HG02678 (cell line): ENCODE data around the gene MLN.

Experiments used
- ATAC-seq: cut with Tn5 transposase; IDR thresholded peaks from one replicate; pipeline ENCODE4 v1.9.1; 2021; ENCODE audit warnings: mild to moderate bottlenecking, moderate library complexity; ENCODE audit not compliant: unreplicated experiment

Gene MLN, protein sequence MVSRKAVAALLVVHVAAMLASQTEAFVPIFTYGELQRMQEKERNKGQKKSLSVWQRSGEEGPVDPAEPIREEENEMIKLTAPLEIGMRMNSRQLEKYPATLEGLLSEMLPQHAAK

DNA sequence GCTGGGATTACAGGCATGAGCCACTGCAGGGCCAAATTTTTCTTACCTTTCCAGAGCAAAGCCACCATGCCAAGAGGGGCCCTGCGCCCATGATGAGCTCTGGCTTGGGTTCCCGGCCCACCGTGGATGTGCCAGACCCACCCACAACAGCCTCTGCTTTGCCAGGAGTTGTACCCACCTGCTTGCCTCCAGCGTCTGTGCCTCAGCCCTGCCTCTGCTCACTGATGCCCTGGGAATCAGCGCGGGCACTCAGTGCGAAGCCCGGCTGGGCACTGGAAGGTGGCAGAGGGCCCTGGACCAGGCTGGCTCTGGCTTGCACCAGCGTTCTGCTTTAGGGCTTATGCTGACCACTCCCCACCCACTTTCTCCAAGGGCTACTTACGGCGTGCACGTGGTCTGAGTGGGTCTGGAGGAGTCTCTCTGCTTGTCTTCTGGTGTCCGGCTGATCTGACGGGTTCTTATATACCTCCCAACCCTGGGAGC, at the start of gene MLN:
Gene MLN, minus strand, starts transcription at position 433 of the 483 bp plus-strand sequence. CDS start 2,840 bp downstream, outside the sequence.
- ATAC-seq: no peak

DNA sequence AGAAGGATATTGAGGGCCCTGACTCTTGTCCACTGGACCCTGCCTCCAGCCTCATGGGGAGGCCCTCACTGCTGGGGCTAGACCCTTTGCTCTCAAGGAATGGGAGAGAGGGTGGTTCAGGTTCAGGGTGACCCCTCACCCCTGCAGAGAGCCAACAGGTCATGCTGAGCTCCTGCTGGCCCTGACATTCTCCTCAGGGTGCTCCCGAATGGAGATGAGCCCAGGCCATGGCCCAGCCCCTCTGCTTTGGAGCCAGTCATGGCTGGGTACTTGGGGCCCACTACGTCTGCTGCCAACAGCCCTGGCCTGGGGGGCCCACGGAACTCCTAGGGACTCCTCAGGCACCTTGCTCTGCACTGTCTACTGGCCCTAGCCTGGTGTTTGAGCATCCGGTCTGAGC, 49.2 kb upstream of the MLN start:
- ATAC-seq: no peak

DNA sequence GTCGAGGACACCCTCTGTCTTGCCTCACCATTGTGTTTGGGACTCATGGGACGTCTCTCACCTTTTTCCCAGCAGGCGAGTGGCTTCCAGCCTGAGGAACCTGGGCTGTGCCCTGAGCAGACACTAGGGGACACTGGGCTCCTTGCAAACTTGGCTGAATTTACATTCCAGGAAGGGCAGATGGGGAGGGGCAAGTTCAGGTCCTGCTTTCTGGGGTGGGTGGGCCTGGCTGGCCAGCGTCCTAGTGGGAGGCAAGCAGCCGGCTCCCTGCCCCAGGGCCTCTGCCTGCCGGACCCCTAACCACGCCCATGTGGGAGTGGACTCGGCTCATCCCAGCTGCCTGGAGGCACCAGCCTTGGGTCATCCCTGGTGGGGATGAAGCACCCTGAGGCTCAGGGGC, 48.2 kb upstream of the MLN start:
- ATAC-seq: no peak

DNA sequence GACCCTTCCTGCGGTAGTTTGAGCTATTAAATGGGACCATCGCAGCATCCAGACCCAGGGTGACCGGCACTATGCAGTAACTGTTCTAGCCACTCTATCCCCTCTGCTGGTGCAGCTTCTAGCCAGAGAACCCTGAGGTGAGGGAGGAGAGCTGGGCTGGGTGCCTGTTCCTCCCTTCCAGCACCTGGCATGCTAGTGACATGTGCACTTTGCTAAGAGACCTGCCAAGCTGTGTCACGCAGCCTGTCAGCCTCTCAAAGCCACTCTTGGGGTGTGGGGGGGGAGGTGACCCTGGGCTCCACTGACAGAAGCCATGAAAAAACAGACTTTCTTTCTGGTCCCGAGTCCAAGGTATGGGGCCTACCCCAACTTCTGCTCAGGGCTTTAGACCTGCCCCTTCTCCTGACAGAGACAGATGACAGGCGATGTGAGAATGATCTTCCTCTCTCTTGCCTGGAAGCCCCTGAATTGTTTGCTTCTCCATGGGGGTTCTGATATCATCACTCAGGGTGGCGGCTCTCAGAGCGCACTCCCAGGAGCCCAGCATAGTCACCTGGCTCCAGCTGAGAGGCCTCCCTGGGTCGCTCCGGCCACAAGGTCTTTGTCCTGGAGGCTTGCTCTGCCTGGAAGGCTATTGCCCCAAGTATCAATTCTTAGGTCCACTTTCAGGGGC, 47.2 kb upstream of the MLN start:
- no peak for ATAC-seq

DNA sequence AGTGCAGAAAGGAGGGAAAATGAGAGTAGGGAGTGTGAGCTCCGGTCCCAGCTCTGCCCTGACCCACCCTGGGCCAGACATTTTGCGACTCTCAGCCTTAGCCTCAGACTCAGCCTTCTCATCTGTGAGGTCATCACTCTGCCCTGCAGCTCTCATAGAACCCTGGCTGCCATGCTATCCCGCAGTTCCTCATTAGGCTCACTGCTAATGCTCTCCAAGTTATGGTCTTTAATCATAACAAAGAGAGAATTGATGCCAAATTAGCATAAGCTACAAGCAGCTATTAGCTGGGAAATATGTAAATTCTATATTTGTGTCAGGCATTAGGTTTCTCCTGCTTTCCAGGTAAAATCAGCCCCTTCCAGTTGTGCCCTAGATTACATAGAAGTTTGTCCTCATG, 46.5 kb upstream of the MLN start:
- no peak for ATAC-seq

DNA sequence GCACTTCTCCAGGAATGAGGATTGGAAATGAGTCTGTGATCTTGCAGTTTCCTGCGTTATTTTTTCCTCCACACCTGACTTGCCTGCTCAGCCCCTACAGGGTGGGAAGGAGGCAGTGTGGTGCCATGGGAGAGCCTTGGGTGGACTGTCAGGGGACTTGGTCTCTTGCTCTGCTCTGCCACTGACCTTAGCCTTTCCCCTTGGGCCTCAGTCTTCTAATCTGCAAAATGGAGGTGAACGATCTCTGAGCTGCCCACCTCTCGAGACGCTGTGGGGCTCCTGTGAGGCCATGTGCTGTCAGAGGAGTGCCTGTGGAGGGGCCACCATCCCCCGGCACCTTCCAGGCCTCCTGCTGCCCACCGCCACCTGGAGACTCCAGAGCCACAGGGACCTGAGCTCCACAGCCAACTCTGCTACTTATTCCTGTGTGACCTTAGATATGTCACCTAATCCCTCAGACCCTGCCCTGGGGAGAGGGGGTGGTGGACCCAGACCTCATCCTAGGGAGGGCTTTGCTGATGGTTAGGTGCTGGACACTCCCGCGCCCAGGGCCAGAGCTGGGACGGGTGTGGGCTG, 45.8 kb upstream of the MLN start:
- no peak for ATAC-seq

DNA sequence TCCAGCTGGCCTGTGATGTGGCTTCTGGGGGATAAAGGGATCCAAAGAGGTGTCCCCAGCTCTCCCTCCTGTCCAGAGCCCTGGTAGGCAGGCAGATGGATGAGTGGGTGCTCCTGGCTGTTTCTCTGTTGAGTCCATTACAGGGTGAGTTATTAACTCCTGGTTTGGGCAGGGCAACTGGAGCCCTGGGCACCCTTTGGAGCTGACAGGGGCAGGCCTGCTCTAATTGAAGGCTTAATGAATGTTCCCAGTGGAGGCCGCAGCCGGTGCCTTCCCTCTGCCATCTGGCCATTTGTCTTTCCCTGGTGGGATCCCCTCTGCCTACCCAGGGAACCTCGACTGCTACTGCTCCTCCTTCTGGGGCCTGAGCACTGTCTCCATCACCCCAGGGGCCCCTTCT, 44.7 kb upstream of the MLN start:
- no peak for ATAC-seq

DNA sequence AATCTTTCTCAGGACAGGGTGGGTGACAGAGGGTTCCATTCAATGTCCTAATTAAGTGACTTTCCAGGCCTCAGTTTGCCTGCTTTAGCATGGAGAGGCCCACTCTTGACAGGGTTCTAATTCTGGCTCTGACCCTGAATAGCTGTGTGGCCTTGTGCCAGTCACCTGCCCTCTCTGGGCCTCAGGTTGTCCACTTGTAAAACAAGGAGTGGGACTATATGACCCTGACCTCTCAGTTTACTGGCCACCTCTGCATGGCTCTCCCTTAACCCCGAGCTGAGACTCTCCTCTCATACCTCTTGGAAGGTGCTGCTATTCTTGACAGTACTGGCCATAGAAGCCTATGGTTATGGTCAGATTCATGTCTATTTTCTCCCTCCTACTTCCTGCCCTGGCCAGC, 44.1 kb upstream of the MLN start:
- no peak for ATAC-seq

DNA sequence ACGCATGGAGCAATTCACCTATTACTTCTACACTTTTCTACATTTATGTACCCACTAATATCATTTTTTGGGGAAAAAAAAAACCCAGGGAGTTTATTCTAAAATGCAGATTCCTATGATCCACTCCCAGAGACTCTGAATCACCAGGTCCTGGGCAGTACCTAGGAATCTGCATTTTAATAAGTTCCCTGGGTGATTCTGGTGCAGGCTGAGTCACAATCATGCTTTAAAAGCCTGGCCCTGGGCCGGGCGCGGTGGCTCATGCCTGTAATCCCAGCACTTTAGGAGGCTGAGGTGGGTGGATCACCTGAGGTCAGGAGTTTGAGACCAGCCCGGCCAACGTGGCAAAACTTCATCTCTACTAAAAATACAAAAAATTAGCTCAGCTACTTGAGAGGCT, 43.3 kb upstream of the MLN start:
- no peak for ATAC-seq

DNA sequence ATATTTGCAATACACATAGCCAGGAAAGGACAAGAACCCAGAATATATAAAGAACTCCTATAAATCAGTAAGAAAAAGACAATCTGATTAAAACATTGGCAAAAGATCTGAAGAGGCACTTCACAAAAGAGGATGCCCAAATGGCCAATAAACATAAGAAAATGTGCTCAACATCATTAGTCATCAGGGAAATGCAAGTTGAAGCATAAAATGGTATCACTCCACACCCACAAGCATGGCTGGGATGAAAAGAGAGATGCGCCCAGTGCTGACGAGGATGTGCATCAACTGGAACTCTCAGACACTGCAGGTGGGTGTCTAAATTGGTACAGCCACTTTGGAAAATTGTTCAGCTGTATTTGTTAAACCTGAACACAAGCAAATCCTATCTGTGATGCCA, 42.4 kb upstream of the MLN start:
- ATAC-seq: no peak

DNA sequence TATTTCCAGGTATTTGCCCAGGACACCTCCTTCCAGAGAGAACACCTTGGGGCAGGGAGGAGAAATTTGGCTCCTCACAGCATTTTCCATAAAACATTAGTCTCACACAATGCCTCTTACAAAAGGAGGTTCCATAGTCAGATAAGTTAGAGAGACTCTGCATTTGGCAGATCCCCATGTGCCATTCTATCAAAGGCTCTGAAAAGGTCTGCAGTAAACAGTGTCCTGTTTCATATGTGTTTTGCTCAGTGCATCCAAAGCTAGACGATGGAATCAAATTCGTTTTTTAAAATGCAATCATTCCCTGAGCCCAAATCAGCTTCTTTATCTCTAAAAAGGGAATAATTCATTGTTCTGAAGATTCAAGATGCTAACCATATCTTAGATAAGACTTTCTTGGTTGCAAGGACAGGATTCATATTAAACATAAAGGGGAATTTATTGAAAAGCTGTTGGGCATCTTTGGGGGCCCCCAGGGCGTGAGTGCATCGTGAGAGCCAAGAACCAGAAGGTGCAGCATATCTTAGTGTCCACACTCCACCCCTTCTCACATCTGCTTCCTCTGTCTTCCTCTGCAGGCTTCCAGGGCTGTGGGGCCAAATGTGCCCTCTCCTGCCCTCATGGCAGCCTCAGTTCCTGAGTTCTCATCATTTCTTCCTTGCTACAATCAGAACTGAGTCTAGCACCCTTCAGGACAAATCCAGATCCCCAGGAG, 41.4 kb upstream of the MLN start:
- ATAC-seq: no peak

DNA sequence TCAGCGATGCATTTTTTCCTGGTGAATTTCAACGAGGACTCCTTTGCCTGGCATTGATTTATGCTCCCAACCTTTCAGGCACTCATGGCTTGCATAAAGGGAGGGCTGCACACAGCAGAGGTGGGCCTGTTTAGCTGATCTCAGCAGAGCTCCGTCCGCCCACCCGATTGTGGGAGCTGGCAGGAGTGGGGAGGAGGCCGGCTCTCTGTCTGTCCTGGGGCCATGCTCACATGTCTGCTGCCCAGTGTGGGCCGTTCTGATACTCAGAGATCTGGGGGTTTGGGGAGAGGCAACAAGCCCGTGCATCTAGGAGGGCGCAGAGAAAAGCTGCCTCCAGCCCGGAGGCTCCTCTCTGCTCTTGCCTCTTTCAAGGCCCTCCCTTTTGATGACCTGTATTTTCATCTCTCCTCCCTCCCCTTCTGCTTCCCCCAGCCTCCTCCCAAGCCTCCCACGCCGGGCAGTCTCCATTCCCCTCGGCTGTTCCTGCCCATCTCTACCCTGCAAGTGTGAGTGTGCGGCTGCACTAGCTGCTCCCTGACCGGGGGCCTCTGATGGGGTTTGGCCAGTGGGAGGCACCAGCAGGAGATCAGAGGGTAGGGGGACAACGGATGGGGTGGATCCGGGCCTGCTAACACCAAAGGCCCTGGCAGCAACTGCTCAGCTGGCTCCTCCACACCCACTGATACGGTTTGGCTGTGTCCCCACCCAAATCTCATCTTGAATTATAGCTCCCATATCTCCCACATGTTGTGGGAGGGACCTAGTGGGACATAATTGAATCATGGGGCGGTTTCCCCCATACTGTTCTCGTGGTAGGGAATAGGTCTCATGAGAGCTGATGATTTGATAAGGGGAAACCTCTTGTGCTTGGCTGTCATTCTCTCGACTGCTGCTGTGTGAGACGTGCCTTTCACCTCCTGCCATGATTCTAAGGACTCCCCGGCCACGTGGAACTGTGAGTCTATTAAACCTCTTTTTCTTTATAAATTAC, 39.6 kb upstream of the MLN start:
- no peak for ATAC-seq

DNA sequence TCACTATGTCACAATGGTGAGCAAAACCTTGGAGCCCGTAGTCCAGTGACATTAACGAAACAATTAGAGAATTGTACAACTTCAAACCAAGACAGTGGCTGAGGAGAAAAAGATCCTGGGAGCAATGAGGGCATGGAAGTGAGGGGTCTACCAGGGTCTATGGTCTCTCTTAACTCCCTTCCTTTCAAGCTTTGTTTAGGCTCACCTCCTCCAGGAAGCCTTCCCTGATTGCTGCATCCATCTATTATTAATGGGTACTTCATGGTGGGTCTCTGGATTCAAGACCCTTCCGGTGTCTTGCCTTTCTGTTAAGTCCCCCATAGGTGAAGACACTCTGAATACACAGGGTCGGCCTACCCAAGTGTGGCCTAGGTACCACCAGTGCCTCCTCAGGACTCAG, 38.1 kb upstream of the MLN start:
- no peak for ATAC-seq

DNA sequence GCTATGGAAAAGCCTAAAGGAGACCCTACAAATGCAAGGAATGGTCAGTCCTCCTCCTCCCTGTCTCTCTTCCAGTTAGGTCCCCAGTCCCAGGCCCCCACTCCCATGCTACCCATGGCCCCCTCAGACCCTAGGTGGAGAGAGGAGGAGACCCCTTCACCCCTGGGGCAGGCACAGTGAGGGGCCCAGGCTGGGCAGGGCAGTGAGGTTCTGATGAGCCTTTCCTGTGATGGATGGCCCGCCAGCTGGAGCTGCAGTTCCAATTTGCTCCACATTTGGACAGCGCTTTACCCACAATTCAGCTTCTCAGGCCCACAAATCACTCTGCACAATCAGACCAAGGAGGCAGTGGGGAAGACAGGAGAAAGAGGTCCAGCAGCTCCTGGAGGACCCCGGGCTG, 37.3 kb upstream of the MLN start:
- no peak for ATAC-seq

DNA sequence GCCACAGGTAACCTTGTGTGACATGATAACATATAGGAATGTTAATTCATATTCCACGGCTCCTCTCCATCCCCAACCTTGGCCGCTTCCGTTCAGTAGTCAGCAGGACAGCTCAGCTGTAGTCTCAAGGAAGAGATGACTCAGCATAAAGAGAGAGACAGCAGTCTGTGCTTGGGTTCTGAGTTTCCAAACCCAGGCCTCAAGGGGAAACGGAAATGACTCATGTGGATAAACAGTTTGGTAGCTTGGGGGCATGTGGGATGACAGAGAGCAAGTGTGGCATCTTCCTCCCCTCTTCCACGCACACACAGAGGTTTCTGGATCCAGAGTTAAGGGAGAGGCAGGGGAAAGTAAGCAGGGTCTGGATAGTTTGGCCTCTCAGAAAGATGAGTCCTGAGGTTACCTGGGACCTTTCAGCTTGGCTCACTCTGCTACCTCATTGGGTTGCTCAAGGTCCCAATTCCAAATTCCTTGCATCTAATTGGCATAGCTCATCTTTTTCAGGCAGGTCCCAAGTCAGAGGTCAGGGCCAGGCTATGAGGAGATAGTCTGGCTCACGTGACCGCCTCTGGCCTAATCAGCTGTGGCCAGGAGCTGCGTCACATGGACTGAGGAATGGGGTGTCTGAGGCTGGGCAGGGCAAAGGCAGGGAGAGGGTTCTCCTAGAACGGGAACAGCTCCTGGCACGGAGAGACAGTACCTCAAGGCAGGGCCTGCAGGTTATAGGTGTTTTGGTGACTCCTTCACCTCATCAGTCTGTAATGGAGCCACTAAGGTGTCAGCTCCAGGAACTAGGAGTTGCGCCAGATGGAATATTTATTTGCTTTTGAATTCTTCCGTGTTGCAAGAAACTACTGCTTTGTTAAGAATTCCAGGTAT, 36.5 kb upstream of the MLN start:
- no peak for ATAC-seq

DNA sequence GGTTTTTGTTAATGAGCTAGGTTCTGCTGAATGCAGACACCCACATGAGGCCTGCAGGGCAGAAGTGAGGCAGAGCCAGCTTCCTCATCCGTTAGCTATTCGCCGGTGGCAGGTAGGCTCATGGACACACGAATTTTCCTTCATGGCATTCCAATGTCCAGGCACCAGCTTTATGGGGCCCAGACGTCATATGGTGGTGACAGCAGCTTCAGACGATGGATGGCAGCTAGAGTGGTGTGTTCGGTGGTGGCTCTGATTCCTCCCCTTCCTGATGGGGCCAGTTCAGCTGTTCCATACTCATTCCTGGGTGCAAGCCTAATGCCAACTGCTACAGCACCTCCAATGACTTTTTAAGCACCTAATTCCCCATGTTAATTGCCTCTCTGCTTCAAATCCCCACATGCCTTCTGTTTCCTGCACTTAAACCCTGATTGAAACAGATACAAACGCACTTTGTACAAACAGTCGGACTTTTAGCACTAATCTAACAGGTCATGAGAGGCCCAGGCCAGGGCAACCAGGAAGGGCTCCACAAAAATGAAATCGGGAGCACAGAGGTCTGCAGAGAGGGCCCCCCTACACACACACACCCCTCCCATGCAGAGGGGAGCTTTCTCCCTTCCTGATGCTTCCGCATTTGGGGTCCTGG, 35.7 kb upstream of the MLN start:
- ATAC-seq: no peak

DNA sequence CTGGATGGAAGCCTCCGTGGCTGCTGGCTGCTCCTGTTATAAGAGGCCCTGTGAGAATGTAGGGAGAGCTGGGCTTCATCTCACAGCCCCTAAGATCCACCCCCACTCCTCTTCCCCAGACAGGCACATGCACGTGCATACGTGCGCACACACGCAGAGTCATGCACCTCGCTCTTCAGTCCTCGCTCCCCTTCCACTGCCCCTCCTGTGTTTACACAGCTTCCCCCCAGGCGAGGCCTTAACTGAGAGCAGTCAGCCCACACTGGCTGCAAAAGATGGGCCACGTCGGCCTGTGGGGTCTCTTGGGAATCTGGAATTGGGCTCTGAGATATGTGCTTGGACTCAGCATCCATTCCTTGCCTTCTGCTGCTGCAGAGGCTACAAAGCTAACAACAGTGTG, 35.2 kb upstream of the MLN start:
- no peak for ATAC-seq

DNA sequence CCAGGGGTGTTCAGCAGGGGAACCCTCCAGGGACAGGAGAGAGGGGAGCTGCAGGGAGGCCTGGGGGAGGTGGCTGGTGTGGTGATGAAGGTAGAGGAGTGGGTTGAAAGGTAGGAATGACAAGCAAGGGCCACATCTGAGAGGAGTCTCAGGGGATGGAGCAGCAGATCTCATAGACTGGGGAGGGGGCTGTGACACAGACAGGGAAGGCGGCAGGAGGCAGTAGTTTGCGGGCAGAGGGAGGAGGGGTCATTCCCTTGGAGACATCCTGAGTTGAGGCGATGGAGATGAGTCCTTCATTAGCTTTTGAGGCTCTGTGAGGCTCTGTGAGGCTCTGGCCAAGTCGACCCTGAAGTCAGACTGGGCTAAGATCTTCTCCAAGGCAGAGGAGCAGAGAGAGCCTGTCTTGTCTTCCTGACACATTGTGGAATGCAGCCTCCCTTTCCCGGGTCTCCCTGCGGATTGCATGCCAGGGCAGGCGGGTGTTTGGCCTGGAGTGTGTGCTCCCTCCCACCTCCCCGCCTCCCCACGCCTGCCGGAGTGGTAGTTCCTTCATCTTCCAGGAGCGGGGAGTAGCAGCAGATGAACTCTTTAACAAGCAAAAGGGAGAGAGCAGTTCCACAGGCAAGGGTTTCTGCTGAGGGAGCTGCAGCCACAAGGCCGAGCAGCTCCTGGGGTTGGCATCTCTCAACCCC, 34.3 kb upstream of the MLN start:
- ATAC-seq: no peak
